Stomach smooth muscle (tissue), 2 donors: ENCODE data around the gene TRIM54.
"Not testable (repeated sequence)": the region's sequence is repeated elsewhere in the genome, so short reads cannot be mapped to it uniquely, and the experiment has no call there.

ENCODE experiments used
- H3K27ac ChIP-seq: one replicate; pipeline ENCODE4 v1.7.0; 2013; ENCODE audit warnings: mild to moderate bottlenecking, low read length, inconsistent platforms
- H3K27me3 ChIP-seq, 2 donors: one replicate each; pipeline ENCODE4 v1.7.0; 2013; ENCODE audit warnings: low read length in 2 of 2; ENCODE audit not compliant: insufficient read depth in 2 of 2, control insufficient read depth in 1 of 2
- H3K36me3 ChIP-seq, 2 donors: one replicate each; pipeline ENCODE4 v1.7.0; 2013; ENCODE audit warnings: low read length in 2 of 2; ENCODE audit not compliant: control insufficient read depth in 2 of 2, insufficient read depth in 2 of 2
- H3K4me1 ChIP-seq: one replicate; pipeline ENCODE4 v1.7.0; 2013; ENCODE audit warnings: low read length; ENCODE audit not compliant: control insufficient read depth, insufficient read depth
- H3K4me3 ChIP-seq, 2 donors: one replicate each; pipeline ENCODE4 v1.7.0; 2013; ENCODE audit warnings: low read length in 2 of 2
- H3K9ac ChIP-seq, 2 donors: one replicate each; pipeline ENCODE4 v1.7.0; 2013; ENCODE audit warnings: low read length in 2 of 2, mild to moderate bottlenecking in 1 of 2
- H3K9me3 ChIP-seq, 2 donors: one replicate each; pipeline ENCODE4 v1.7.0; 2013; ENCODE audit warnings: low read length in 2 of 2; ENCODE audit not compliant: control insufficient read depth in 2 of 2
- donor health status: healthy.
- donor health status: Pancreatic carcinoma.

The TRIM54 gene

DNA sequence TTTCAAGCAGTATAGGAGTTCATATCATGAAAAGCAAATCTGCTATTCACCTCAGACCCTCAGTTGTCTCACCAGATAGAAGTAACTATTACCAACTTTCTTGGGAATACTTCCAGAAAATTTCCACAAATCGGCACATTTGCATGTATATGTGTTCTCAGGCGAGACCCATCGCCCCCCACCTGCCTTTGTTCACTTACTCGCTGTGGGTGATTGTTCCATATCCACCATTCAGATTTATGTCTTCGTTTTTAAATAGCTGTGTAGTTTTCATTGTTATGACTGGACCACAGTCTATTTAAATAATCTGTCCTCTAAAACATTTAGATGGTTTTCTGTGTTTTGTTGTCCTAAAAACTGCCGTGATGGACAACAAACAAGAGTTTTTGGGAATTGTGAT, 3.3 kb downstream of the TRIM54 start:
- H3K27ac ChIP-seq: no peak overlapping the region
- H3K27me3 ChIP-seq: peaks cover 14 to 26% of the 10 kb centered on the region in 2 donors
- H3K4me3 ChIP-seq: no peak overlapping the region
- H3K9ac ChIP-seq: no peak overlapping the region
- H3K9me3 ChIP-seq: no peaks in the 10 kb centered on the region
- H3K4me1 ChIP-seq: no peaks in the 10 kb centered on the region
- no peaks in the 10 kb centered on the region for H3K36me3 ChIP-seq

DNA sequence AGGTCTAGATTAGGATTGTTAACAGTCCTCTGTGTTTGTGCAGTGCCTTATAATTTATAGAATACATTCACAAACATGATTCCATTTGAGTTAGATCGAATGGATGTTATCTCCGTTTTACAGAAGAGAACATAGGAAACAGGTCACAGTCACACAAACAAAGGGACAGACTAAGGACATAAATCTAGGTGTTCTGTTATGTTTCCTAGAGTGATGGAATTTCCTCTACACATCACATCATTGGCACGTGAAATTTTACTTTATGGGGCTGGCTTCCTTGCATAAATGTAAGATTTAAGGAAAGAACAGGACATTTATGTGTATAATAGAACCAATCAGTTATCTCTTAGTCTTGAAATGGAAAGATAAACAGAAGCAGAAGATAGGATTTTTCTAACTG, 6.4 kb downstream of the TRIM54 start:
- H3K9ac ChIP-seq: no peak overlapping the region
- H3K4me3 ChIP-seq: no peak overlapping the region
- no peaks in the 10 kb centered on the region for H3K4me1 ChIP-seq
- H3K9me3 ChIP-seq: no peaks in the 10 kb centered on the region
- H3K27ac ChIP-seq: no peak overlapping the region
- no peaks in the 10 kb centered on the region for H3K36me3 ChIP-seq
- H3K27me3 ChIP-seq: peaks cover 15 to 20% of the 10 kb centered on the region in 2 donors

GRCh38 chr2:27290549-27290948, 8.3 kb downstream of the TRIM54 start:
- no peak overlapping the region for H3K9ac ChIP-seq
- no peak overlapping the region for H3K27ac ChIP-seq
- no peaks in the 10 kb centered on the region for H3K9me3 ChIP-seq
- H3K4me1 ChIP-seq: no peaks in the 10 kb centered on the region
- H3K27me3 ChIP-seq: peaks cover 14 to 15% of the 10 kb centered on the region in 2 donors
- H3K36me3 ChIP-seq: no peaks in the 10 kb centered on the region
- no peak overlapping the region for H3K4me3 ChIP-seq

DNA sequence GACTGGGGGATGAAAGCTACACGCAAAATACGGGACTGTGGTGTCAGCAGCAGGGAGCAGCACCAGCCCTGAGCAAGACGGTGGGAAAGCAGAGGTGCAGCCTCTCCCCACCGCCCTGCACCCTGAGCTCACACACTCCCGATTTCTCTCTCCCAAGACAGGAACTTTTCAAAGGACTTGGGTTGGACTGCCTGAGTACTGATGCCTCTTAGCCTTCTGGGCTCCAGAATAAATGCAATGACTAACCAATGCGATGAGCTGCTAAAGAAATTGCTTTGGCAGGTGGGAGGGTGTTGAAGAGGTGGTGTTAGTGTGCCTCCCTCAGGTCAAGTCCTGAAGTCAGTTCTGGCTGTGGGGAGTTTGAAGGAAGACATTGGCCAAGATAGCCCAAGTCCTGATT, 9.6 kb downstream of the TRIM54 start:
- Histone ChIP-seq H3K27ac (no peak overlapping the region), H3K9me3 (no peaks in the 10 kb centered on the region), H3K9ac (no peak overlapping the region), H3K4me1 (no peaks in the 10 kb centered on the region), H3K36me3 (no peaks in the 10 kb centered on the region), H3K4me3 (no peak overlapping the region), H3K27me3 (peaks cover 14 to 15% of the 10 kb centered on the region in 2 donors)

DNA sequence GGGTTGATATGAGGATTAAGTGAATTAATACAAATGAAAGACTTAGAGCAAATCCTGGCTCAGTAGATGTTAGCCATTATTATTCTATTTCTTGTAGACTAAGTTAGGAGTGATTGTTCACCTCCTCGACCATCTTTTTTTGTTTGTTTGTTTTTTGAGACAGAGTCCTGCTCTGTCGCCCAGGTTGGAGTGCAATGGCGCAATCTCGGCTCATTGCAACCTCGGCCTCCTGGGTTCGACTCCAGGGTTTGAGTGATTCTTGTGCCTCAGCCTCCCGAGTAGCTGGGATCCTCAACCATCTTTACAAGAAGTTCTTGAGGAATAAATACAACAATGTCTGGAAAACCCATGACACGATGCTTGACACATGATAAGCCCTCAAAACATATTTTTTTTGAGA, 12.7 kb downstream of the TRIM54 start:
- no peaks in the 10 kb centered on the region for H3K36me3 ChIP-seq
- no peak overlapping the region for H3K9ac ChIP-seq
- H3K27ac ChIP-seq: no peak overlapping the region
- H3K4me3 ChIP-seq: no peak overlapping the region
- no peaks in the 10 kb centered on the region for H3K9me3 ChIP-seq
- peaks cover 11 to 17% of the 10 kb centered on the region in 2 donors for H3K27me3 ChIP-seq
- H3K4me1 ChIP-seq: no peaks in the 10 kb centered on the region

- Histone ChIP-seq H3K4me1 (no peaks in the 10 kb centered on the region), H3K27ac (no peak overlapping the region), H3K9me3 (no peaks in the 10 kb centered on the region), H3K9ac (no peak overlapping the region), H3K27me3 (peaks cover 10 to 14% of the 10 kb centered on the region in 2 donors), H3K36me3 (no peaks in the 10 kb centered on the region), H3K4me3 (no peak overlapping the region)
Measured at GRCh38 chr2:27296481-27296880, 14.3 kb downstream of the TRIM54 start.

- Histone ChIP-seq H3K27ac (no peak overlapping the region), H3K9me3 (no peaks in the 10 kb centered on the region), H3K36me3 (no peaks in the 10 kb centered on the region), H3K9ac (no peak overlapping the region), H3K27me3 (peaks cover 5 to 7% of the 10 kb centered on the region in 2 donors), H3K4me3 (no peak overlapping the region), H3K4me1 (no peaks in the 10 kb centered on the region)
Measured at GRCh38 chr2:27297195-27297594, 15.0 kb downstream of the TRIM54 start.

GRCh38 chr2:27298391-27299080, 16.3 kb downstream of the TRIM54 start:
- Histone ChIP-seq H3K9ac (no peak overlapping the region), H3K4me1 (no peaks in the 10 kb centered on the region), H3K9me3 (no peaks in the 10 kb centered on the region), H3K27me3 (peaks cover 0 to 8% of the 10 kb centered on the region in 2 donors), H3K4me3 (no peak overlapping the region), H3K27ac (no peak overlapping the region), H3K36me3 (no peaks in the 10 kb centered on the region)

- H3K27me3 ChIP-seq: peaks cover 7 to 17% of the 10 kb centered on the region in 2 donors
- not testable (repeated sequence) for H3K36me3 ChIP-seq, H3K4me3 ChIP-seq, H3K4me1 ChIP-seq, H3K9me3 ChIP-seq, H3K27ac ChIP-seq, H3K9ac ChIP-seq
Measured at GRCh38 chr2:27300606-27301005, 18.4 kb downstream of the TRIM54 start.

GRCh38 chr2:27303093-27304025, 21.1 kb downstream of the TRIM54 start:
- Histone ChIP-seq H3K27ac (no peak overlapping the region), H3K9ac (no peak overlapping the region), H3K4me1 (peaks cover 19% of the 10 kb centered on the region), H3K27me3 (peaks cover 35 to 38% of the 10 kb centered on the region in 2 donors), H3K4me3 (peak overlapping the region; percentile 35 to 44), H3K9me3 (no peaks in the 10 kb centered on the region), H3K36me3 (no peaks in the 10 kb centered on the region)
